SIG-M5 (cell line): ENCODE data around the gene SPEG.

Experiments used
- DNase-seq: peaks from one replicate; lab custom pipeline; 2025; lab: John Stamatoyannopoulos, UW

The SPEG gene

DNA sequence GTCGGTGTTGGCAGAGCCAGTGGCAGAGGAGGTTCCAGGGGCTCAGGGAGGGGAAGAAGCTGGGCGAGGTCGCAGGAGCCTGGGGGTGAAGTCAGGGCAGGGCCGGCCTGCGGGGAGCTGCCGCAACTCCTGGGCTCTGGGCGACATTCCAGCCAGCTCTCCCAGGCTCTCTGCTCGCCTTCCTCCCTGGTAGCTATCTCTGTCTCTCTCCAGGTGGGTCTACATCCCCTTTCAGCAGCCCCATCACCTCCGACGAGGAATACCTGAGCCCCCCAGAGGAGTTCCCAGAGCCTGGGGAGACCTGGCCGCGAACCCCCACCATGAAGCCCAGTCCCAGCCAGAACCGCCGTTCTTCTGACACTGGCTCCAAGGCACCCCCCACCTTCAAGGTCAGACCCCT lies 27.0 kb downstream of the SPEG start:
- no peak for DNase-seq

DNA sequence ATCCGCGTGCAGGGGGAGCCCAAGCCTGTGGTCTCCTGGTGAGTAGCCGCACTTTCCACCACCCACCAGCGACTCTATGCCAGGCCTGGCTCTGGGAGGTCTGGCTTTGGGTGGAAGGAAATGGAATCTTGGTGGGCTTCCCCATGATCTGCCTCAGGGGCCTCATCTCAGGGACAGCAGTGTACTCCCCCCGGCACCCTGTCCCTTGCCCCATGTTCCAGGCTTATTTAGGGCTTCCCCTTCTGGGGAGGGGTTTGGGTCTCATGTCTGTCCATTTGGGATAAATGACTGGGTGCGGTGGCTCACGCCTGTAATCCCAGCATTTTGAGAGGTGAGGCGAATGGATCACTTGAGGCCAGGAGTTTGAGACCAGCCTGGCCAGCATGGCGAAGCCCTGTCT lies 27.7 kb downstream of the SPEG start:
- no peak for DNase-seq

DNA sequence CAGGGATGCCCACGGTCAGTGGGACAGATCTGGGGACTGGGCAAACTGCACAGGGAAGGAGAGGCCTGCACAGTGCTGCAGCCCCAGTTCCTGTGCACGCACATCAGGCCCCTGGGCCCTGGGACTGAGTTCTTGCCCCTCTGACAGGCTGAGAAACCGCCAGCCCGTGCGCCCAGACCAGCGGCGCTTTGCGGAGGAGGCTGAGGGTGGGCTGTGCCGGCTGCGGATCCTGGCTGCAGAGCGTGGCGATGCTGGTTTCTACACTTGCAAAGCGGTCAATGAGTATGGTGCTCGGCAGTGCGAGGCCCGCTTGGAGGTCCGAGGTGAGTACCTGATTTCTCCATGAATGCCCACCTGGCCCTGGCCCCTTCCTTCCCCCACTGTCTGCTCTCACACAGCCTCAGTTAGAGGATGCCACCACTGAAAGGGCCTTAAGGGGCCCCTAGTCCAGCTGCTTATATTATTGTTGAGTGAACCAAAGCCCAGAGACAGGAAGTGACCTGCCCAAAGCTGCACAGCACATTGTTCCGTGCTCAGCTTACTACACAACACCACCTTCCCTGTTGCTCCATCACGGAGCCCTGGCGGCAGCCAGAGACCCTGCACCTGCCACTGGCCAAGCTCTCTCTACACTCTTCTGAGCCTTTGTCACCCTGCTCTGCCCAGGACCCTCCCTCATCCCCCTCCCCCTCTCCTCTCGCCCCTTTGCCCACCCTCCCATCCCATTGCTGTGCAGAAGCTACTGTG lies 29.8 kb downstream of the SPEG start:
- DNase-seq = no peak

DNA sequence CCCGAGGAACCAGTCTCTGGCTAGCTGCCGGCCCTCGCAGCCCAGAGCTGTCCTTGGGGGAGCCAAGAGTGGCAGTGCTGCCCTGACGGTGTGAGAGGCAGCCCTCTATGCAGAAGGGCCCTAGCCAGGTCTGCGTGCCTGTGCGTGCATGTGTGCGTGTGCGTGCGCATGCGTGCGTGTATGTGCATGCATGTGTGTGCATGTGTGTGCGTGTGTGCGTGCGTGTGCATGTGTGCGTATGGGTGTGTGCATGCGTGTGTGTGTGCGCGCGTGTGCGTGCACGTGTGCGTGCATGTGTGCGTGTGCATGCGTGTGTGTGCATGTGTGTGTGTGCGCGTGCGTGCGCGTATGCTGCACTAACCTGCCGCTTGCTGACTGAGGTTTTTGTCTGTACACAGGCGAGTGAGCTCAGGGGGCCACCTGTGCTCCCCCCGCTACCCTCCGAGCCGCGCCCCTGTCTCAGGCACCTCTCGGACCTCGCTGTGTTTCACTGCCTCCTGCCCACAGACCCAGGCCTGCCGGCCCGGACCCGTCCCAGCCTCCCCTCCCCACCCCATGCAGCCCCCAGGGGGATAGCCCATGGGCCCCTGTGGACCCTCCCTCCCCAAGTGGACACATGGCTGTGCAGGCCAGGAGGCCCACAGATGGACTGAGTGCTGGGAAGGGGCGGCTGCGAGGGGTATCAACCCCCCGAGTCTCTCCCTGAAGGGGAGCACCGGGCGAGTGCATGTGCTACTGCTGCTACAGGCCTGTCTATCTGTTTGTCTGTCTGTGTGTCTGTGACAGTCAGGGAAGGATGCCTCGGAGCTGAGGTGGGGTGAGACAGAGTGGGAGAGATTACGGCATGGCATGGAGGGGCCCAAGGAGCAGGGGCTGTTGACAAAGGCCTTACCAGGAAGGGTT lies 31.3 kb downstream of the SPEG start:
- no peak for DNase-seq

DNA sequence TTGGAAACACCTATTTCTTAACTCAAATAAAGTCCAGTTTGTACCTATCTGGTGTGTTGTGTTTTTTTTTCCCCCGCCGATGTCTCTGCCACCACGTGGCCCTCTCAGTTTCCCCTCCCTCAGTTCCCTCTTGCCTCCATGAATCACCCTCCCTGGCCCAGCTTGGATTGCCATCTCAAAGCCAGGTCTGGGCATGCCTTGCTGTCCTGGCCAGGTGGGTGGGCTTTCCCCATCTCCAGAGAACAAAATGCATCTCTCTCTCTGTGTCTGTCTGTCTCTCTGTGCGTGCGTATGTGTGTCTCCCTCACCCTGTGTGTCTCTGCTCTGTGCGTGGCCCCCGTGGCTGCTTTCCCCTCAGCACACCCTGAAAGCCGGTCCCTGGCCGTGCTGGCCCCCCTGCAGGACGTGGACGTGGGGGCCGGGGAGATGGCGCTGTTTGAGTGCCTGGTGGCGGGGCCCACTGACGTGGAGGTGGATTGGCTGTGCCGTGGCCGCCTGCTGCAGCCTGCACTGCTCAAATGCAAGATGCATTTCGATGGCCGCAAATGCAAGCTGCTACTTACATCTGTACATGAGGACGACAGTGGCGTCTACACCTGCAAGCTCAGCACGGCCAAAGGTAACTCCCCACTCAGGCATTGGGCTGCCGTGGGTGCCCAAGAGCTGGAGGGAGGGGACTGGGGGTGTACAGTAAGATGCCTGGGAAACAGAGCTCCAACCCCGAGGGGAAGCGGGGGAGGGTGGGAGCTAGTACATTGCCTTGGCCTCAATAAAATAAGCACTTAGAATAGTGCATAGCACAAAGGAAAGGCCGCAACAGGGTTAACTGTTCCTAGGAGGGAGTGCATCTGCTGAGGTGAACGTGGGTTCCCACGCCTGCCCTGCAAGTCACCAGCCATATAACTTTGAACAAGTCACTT lies 32.4 kb downstream of the SPEG start:
- no peak for DNase-seq

DNA sequence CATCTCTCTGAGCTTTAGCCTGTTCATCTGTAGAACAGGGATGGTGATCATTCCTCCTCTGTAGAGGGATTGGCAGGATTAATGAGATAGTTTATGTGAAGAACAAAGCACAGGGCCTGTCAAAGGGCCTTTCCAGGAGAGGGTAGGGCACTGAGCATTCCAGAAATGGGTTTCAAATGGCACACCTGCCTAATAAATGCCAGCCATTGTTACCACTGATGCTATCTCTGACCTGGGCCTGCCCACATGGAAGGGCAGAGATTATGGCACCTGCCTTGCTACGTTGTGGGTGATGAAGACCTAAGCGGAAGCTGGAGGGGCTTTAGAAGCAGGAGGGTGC lies 33.1 kb downstream of the SPEG start:
- no peak for DNase-seq

DNA sequence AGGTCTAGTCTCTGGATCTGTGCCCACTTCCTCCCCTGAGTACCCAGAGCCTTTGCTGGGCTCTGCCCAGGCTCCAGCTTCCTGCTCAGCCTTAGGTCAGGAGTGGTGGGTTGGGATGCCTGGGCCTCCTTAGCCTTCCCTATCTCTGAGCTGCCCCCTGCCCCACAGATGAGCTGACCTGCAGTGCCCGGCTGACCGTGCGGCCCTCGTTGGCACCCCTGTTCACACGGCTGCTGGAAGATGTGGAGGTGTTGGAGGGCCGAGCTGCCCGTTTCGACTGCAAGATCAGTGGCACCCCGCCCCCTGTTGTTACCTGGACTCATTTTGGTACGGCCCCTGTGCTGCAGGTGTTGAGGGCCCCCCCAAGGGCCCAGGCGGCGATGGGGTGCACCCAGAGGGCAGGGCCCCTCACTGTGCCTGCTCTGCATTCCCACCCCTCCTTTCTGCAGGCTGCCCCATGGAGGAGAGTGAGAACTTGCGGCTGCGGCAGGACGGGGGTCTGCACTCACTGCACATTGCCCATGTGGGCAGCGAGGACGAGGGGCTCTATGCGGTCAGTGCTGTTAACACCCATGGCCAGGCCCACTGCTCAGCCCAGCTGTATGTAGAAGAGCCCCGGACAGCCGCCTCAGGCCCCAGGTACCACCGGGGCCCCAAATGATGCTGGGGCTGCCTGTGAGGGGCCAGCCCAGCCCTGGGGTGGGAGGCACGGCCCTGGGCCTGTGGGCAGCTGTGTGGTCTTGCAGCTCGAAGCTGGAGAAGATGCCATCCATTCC lies 34.0 kb downstream of the SPEG start:
- DNase-seq = no peak

DNA sequence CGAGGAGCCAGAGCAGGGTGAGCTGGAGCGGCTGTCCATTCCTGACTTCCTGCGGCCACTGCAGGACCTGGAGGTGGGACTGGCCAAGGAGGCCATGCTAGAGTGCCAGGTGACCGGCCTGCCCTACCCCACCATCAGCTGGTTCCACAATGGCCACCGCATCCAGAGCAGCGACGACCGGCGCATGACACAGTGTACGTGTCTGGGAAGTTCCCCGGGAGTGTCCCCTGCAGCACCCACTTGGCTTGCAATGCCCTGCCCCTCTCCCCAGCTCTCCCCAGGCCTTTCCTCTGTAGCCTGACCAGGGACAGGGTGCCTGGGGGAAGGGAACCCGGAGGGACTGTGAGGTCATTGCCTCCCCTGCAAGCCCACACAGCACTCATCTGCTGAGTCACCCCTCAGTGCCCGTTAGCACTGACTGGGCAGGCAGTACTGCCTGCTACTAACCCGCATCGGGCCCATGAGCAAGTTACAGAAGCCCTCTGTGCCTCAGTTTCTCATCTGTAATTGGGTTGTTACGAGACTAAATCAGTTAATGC lies 34.6 kb downstream of the SPEG start:
- DNase-seq = no peak

DNA sequence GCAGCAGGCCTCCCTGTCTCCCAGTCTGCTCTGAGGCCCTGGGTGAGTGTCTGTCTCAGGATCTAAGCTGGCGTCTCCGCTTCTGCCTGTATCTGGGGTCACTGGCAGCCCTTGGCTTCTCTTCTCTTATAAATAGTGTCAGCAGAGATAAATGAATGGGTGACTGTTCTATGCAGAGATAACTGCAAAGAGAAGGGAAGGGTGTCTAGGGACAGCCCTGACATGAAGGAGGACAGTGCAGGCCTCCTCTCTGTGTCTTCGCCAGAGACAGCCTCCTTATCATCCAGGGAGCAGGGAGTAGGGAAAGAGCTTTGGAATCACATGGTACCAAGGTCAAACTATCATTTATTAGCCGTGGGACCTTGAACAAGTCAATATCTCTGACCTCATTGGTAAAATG lies 35.8 kb downstream of the SPEG start:
- no peak for DNase-seq

DNA sequence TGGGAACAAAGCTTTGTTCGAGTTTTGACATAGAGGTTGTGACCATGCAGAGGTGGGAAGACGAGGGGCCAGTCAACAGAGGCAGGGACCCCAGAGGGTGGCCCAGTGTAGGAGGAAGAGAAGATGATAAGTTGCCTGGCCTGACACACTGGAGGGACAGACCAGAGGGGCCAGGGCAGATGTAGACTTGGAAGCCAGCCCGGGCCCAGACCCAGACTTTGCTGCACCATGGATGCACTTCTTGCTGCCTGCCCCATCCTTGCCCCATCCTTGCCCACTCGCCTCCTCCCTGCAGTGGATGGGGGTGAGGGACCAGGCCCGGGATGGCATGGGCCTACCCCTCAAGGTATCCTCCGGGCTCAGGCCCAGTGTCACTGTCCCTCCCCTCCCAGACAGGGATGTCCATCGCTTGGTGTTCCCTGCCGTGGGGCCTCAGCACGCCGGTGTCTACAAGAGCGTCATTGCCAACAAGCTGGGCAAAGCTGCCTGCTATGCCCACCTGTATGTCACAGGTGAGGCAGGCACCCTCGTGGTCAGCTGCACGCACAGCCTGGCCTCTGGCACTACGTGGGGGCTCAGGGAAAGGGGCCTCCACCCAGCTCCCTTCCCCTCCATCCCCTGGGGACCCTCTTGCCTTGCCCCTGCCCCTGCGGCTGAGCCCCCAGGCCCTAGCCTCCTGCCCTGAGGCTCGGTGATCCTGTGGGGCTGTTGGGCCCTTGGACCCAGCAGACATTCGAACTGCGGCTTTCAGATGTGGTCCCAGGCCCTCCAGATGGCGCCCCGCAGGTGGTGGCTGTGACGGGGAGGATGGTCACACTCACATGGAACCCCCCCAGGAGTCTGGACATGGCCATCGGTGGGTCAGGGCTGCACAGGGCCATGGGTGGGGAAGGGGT lies 37.1 kb downstream of the SPEG start:
- DNase-seq = no peak

DNA sequence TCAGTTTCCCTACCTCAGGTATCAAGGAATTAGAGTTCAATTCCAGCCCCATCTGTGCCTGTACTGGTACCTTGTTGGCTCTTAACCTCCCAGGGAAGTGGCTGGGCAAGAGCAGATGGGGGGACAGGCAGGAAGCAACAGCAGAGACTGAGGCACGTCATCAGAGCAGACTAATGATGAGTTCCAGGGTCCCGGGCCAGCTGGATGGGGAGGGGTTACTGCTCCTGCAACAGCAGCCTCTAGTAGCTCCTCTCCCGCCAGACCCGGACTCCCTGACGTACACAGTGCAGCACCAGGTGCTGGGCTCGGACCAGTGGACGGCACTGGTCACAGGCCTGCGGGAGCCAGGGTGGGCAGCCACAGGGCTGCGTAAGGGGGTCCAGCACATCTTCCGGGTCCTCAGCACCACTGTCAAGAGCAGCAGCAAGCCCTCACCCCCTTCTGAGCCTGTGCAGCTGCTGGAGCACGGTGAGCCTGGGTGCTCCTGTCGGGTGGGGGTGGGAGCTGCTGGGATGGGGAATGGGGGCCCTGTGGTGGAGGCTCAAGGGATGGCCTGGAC lies 38.1 kb downstream of the SPEG start:
- no peak for DNase-seq

DNA sequence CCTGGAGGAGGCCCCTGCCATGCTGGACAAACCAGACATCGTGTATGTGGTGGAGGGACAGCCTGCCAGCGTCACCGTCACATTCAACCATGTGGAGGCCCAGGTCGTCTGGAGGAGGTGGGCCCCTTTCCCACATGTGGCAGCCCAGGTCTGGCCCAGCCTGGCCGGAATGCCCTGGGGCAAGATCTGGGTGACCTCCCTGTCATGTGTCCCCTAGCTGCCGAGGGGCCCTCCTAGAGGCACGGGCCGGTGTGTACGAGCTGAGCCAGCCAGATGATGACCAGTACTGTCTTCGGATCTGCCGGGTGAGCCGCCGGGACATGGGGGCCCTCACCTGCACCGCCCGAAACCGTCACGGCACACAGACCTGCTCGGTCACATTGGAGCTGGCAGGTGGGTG lies 38.9 kb downstream of the SPEG start:
- no peak for DNase-seq

DNA sequence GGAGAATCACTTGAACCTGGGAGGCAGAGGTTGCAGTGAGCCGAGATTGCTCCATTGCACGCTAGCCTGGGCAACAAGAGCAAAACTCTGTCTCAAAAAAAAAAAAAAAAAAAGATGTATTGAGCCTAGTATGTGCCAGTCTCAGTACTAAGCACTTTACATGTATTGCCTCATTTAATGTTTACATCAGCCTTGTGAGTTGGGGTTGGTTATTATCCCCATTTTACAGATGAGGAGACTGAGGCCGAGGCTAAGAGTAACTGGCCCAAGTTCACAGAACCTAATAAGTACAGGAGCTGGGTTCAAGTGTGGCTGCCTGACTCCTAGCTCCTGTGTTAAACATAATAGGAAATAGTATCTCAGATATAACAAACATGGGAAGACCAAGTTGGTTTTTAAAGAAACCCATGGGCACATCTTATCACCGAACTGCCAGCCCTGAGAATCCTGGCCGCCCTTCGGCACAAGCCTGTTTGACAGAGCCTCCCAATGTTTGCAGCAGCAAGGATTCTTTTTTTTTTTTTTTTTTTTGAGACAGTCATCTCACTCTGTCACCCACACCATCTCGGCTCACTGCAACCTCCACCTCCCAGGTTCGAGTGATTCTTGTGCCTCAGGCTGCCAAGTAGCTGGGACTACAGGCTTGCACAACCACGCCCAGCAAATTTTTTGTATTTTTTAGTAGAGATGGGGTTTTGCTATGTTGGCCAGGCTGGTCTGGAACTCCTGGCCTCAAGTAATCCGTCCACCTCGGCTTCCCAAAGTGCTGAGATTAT lies 39.8 kb downstream of the SPEG start:
- DNase-seq = no peak

DNA sequence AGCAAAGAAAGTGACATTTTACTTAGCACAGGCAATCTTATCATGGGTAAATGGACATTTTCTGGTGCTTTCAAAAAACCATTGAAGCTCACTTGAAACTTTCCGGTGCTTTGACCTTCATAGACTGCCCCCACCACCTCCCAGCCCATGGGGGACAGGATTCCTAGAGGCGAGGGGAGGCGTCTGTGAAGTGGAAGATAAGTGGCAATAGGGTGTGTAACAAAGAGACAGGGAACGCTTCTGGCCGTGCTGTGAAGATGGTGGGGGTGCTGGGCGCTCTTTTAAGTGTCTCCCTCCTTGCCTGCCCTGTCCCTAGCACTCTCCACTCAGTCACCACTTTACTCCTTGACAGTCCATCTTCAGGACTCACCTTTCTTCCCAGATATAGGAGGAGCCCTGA lies 40.6 kb downstream of the SPEG start:
- no peak for DNase-seq

DNA sequence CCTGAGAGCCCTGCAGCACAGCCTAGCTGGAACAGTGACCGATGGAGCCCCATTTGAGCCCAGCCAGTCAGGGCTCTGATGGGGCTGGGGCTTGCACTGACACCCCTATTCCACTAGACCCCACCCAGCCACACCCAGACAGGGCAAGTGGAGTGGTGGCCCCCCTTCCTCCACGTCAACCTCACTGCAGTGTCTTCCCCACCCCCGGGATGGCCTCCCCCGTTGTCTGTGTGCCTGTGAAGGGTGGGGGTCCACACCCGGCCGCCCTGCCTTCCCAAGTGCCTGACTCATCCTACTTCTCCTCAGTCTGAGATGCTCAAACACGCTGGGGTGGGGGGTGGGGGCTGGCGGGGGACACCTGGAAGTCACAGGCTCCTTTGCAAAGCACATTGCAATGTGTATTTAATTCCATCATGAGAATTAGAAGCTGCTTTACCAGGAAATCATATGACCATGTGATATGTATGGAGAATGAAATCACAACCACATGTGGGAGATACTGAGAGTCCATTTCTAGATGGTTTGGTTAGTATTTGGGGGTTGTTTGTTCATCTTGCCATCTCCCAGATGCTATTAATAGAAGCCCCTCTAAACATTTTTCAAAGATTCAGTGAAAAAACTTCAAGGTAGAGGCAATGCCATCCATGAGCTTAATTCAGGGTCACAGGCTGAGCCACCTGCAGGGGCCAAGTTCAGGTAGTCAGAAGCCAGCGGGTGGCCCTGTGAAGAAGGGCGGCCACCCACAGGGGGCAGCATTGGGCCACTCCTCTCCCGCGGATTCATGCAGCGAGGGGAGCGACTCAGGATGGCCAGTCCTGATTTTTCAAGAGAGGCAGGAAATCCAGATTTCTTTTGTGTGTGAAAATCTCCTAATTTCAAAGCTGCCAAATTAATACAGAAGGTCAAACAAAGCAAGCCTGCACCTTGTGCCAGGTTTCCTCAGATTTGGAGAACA lies 41.3 kb downstream of the SPEG start:
- no peak for DNase-seq

DNA sequence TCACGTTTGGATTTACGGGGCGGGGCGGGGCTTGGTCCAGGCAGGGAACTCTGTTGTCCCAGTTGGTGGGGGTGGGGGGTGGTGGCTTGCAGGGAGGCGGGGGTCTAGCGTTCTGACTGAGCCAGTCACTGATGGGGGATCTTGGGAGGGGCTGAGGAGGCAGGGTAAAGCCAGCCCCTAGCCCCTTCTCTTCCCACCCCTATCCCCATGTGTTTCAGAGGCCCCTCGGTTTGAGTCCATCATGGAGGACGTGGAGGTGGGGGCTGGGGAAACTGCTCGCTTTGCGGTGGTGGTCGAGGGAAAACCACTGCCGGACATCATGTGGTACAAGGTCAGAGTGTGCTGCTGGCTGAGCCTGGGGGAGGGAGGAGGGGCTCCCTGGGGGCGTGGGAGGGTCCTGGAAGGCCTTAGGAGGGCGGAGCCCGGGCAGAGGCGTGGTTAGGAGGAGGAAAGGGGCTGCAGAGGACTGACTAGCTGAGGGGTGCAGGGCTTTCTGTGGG lies 42.1 kb downstream of the SPEG start:
- no peak for DNase-seq

DNA sequence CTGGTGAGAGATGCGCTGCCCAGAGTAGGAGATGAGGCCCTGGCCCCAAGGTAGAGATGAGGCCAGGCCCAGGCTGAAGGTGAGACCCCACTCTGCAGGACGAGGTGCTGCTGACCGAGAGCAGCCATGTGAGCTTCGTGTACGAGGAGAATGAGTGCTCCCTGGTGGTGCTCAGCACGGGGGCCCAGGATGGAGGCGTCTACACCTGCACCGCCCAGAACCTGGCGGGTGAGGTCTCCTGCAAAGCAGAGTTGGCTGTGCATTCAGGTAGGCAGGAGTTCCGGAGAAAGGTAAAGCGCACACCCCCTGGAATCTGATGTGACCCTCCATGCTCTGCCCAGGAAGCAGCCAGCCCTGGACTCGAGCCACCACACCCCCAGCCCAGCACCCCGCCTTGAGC lies 42.5 kb downstream of the SPEG start:
- no peak for DNase-seq

DNA sequence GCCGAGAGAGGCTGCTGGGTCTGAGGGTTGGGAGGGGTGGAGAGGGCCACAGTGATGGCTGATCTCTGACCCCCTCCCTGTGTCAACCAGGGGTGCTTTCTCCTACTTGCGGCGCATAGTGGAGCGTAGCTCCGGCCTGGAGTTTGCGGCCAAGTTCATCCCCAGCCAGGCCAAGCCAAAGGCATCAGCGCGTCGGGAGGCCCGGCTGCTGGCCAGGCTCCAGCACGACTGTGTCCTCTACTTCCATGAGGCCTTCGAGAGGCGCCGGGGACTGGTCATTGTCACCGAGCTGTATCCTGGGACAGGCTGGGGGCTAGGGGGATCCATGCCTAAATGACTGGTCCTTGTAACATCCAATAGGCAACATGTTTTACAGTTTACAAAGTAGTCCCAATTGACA lies 43.2 kb downstream of the SPEG start:
- DNase-seq = no peak
